ENCODE results near the gene DGKB. TPM values are rescaled to one million over a fixed set of nuclear protein-coding genes. Genes with fewer than 3 reads are reported as not detected.

DGKB gene
- total and polyA plus RNA-seq, 2 of the 8 experiments (the other 6 are each of a cell fraction or from before 2014, with no cell fraction given) = 1.9 to 2.6 TPM

GRCh38 chr7:14596421-14596820, 306.1 kb downstream of the DGKB start:
- H3K14ac ChIP-seq (ENCODE audit: insufficient read length) = no peak overlapping the region
- no peak overlapping the region for H4K91ac ChIP-seq (replicated peaks; ENCODE audit: insufficient read length, low read length)
- H2BK20ac ChIP-seq (ENCODE audit: low read length) = no peak overlapping the region
- H3K4me3 ChIP-seq (ENCODE audit: extremely low read depth in 1 of 4, insufficient read depth in 2 of 4, low read depth in 3 of 4, low read length in 4 of 4) = no peak overlapping the region
- H2BK15ac ChIP-seq (ENCODE audit: low read length) = no peak overlapping the region
- no peaks in the 10 kb centered on the region for H3K27me3 ChIP-seq (replicated peaks in 1 of 4; ENCODE audit: control insufficient read depth in 3 of 4, extremely low read depth in 1 of 4, insufficient read depth in 3 of 4, low read length in 3 of 4)
- no peak overlapping the region for H3K4me2 ChIP-seq (ENCODE audit: insufficient read depth in 1 of 2, low read depth in 2 of 2, low read length in 2 of 2)
- H3K4me1 ChIP-seq (replicated peaks in 1 of 4; ENCODE audit: control insufficient read depth in 3 of 4, insufficient read depth in 4 of 4, low read length in 3 of 4) = no peaks in the 10 kb centered on the region
- DNase-seq (ENCODE audit: low read depth in 1 of 2, low spot score in 2 of 2) = no peak
- no peak for TF ChIP-seq JUN (IDR thresholded peaks at IDR 0.05; ENCODE audit: low read depth, low read length)
- TF ChIP-seq TAF1 (IDR thresholded peaks at IDR 0.05; ENCODE audit: low read depth, low read length) = no peak
- no peak for TF ChIP-seq SIX5 (IDR thresholded peaks at IDR 0.05; ENCODE audit: low read depth, low read length)
- no peak for TF ChIP-seq ZNF274 (IDR thresholded peaks at IDR 0.05; ENCODE audit: borderline replicate concordance, extremely low read depth, low read length)
- TF ChIP-seq CTBP2 (IDR thresholded peaks at IDR 0.05; ENCODE audit: borderline replicate concordance, insufficient read depth, insufficient read length, low read length) = no peak
- no peak for TF ChIP-seq SP2 (IDR thresholded peaks at IDR 0.05; ENCODE audit: low read length)
- TF ChIP-seq CBX5 (IDR thresholded peaks at IDR 0.05; ENCODE audit: low read depth, low read length) = no peak
- TF ChIP-seq HDAC2 (IDR thresholded peaks at IDR 0.05; ENCODE audit: borderline replicate concordance in 1 of 2, low read depth in 2 of 2, low read length in 2 of 2) = no peak
- no peak for TF ChIP-seq CHD2 (IDR thresholded peaks at IDR 0.05; ENCODE audit: low read length)
- TF ChIP-seq RFX5 (IDR thresholded peaks at IDR 0.05; ENCODE audit: borderline replicate concordance, low read depth, low read length) = no peak
- H3K79me1 ChIP-seq (ENCODE audit: low read depth, low read length) = no peaks in the 10 kb centered on the region
- H3K56ac ChIP-seq (replicated peaks; ENCODE audit: insufficient read length, low read depth, low read length) = no peak overlapping the region
- H4K8ac ChIP-seq (ENCODE audit: extremely low read depth, insufficient read depth, low read length) = no peak overlapping the region
- no peak overlapping the region for H2AK5ac ChIP-seq (ENCODE audit: low read depth, low read length)
- no peak overlapping the region for H3K9ac ChIP-seq (replicated peaks in 1 of 4; ENCODE audit: extremely low read depth in 1 of 4, low read depth in 3 of 4, low read length in 3 of 4)
- no peaks in the 10 kb centered on the region for H3K79me2 ChIP-seq (ENCODE audit: control insufficient read depth in 1 of 2, insufficient read depth in 2 of 2, low read length in 2 of 2)
- no peaks in the 10 kb centered on the region for H3K9me3 ChIP-seq (ENCODE audit: insufficient read depth in 2 of 2, low read depth in 1 of 2, low read length in 1 of 2)
- POLR2A ChIA-PET (ENCODE audit: partially characterized antibody) = no interaction called here
- H2BK12ac ChIP-seq (ENCODE audit: low read depth, low read length) = no peak overlapping the region
- no peaks in the 10 kb centered on the region for H4K20me1 ChIP-seq (replicated peaks in 1 of 2; ENCODE audit: control insufficient read depth in 1 of 2, insufficient read depth in 2 of 2, low read length in 2 of 2)
- H3K36me3 ChIP-seq (ENCODE audit: control insufficient read depth in 2 of 4, insufficient read depth in 4 of 4, low read length in 3 of 4) = no peaks in the 10 kb centered on the region
- H3K4ac ChIP-seq (replicated peaks; ENCODE audit: insufficient read length, low read depth, low read length) = no peak overlapping the region
- no peak overlapping the region for H3K23ac ChIP-seq (ENCODE audit: insufficient read length)
- H2BK5ac ChIP-seq (ENCODE audit: low read depth, low read length) = no peak overlapping the region
- FAIRE-seq = no peak
- no peak overlapping the region for H4K5ac ChIP-seq (ENCODE audit: insufficient read length, low read depth, low read length)
- H3K27ac ChIP-seq (ENCODE audit: low read depth, low read length) = no peak overlapping the region
- no peak overlapping the region for H2AFZ ChIP-seq (ENCODE audit: low read length)
- no peaks in the 10 kb centered on the region; the same call in 1 of the 2 replicates for H3K23me2 ChIP-seq (ENCODE audit: low read depth, low read length)
- no peak overlapping the region for H2BK120ac ChIP-seq (replicated peaks; ENCODE audit: low read depth, low read length)
- CTCF ChIA-PET (ENCODE audit: partially characterized antibody) = interaction anchor here (1.6 kb wide), 1 partner anchor 95 kb away, joined by 3 read pairs; no protein-coding TSS in a partner anchor
- no peak overlapping the region for H3K18ac ChIP-seq (ENCODE audit: extremely low read depth, low read length)

Measured in H1 (cell line).